Panc1 (cell line): Measurements from ENCODE around the gene XRCC4. TPM values are rescaled to one million over a fixed set of nuclear protein-coding genes. Genes with fewer than 3 reads are reported as not detected.

Experiments
- ATAC-seq: fragments of 200-7000 bp; cut with Tn5 transposase; 2 replicates; pipeline ENCODE4 v1.9.1; 2020; ENCODE audit warnings: mild to moderate bottlenecking, moderate library complexity
- BruUV-seq: library from RNA; stranded (reverse); fragments of 400-500 nt; replicated peaks from 2 replicates; lab custom pipeline; 2021; lab: Mats Ljungman, UMichigan
- CTCF ChIA-PET: fragments of 300-600 bp; sonication (Branson Sonifier 250); formaldehyde crosslinking; loops from one replicate; lab custom pipeline; 2022; ENCODE audit warnings: antibody characterized with exemption; lab: Charles Lee
- POLR2A ChIA-PET: fragments of 300-600 bp; sonication (Branson Sonifier 250); formaldehyde crosslinking; loops from one replicate; lab custom pipeline; 2022; ENCODE audit warnings: antibody characterized with exemption; lab: Charles Lee
- DNase-seq: peaks from one replicate; pipeline ENCODE4 v3.0.0-alpha.2; 2010; ENCODE audit warnings: low read depth, low spot score
- H3K27ac ChIP-seq: 2 replicates; pipeline ENCODE4 v1.5.1; 2011; ENCODE audit warnings: mild to moderate bottlenecking, low read length, inconsistent platforms
- H3K27me3 ChIP-seq: fragments of 200-500 bp; sonication (Bioruptor generic); 2 replicates; pipeline ENCODE4 v1.6.0; 2014; ENCODE audit warnings: low read length, inconsistent platforms; ENCODE audit not compliant: control insufficient read depth, insufficient read depth
- H3K36me3 ChIP-seq: fragments of 200-500 bp; sonication (Bioruptor generic); 2 replicates; pipeline ENCODE4 v1.5.1; 2014; ENCODE audit warnings: inconsistent platforms, mild to moderate bottlenecking, low read length, moderate library complexity; ENCODE audit not compliant: control insufficient read depth, insufficient read depth
- H3K4me1 ChIP-seq: 2 replicates; pipeline ENCODE4 v1.5.1; 2011; ENCODE audit warnings: inconsistent platforms, mild to moderate bottlenecking, low read length, moderate library complexity; ENCODE audit not compliant: control insufficient read depth, insufficient read depth
- H3K4me3 ChIP-seq, 2 experiments: 2 replicates each; pipeline ENCODE4 v1.5.1; 2011 to 2012; ENCODE audit warnings: low read depth in 2 of 2, low read length in 2 of 2, mild to moderate bottlenecking in 2 of 2, inconsistent platforms in 1 of 2, moderate library complexity in 1 of 2
- H3K9me3 ChIP-seq: fragments of 200-500 bp; sonication (Bioruptor generic); 2 replicates; pipeline ENCODE4 v1.5.1; 2014; ENCODE audit warnings: low read depth, mild to moderate bottlenecking, inconsistent platforms, low read length, moderate library complexity; ENCODE audit not compliant: control insufficient read depth, insufficient read depth
- CTCF ChIP-seq: fragments of 450-650 bp; IDR thresholded peaks from 2 replicates; pipeline ENCODE4 v1.5.1; 2017; ENCODE audit warnings: mild to moderate bottlenecking
- POLR2AphosphoS5 ChIP-seq: IDR thresholded peaks from 2 replicates; pipeline ENCODE4 v1.6.1; 2012; ENCODE audit warnings: mild to moderate bottlenecking, low read depth, low read length, moderate library complexity
- REST ChIP-seq, 2 experiments: IDR thresholded peaks; 2 replicates each; pipeline ENCODE4 v1.6.1; 2011 to 2012; ENCODE audit warnings: low read depth in 2 of 2, control low read depth in 1 of 2, low read length in 1 of 2, mild to moderate bottlenecking in 1 of 2, moderate library complexity in 1 of 2; ENCODE audit not compliant: insufficient read depth in 1 of 2
- SIN3A ChIP-seq: IDR thresholded peaks from 2 replicates; pipeline ENCODE4 v1.6.1; 2012; ENCODE audit warnings: low read depth, mild to moderate bottlenecking, low read length, moderate library complexity, borderline replicate concordance; ENCODE audit not compliant: insufficient read depth
- TCF7L2 ChIP-seq: IDR thresholded peaks from 2 replicates; pipeline ENCODE4 v1.6.1; 2011; ENCODE audit warnings: mild to moderate bottlenecking, low read depth, low read length, inconsistent platforms
- in situ Hi-C: cut with HindIII; loops from 2 replicates; pipeline ENCODE4 v1.10.0; 2016; ENCODE audit warnings: low sequenced_read_pairs, low pct_unique_long_range_greater_than_20kb
- intact Hi-C: fragments of 100-400 bp; cut with micrococcal nuclease; formaldehyde crosslinking; loops from one replicate; pipeline ENCODE4 v1.10.0; 2022; ENCODE audit not compliant: unreplicated experiment
- total RNA-seq: library from RNA; stranded (reverse); gene quantifications from one replicate; pipeline ENCODE4 v1.2.1, GENCODE V29; 2021; ENCODE audit not compliant: unreplicated experiment

XRCC4 gene
- total RNA-seq, 1 experiment from 2014 or later: 12.5 TPM

- Histone ChIP-seq H3K4me1 (peaks cover 3% of the 10 kb centered on the region; the same call in 1 of the 2 replicates), H3K36me3 (no peaks in the 10 kb centered on the region), H3K27ac (no peak overlapping the region), H3K4me3 (no peak overlapping the region), H3K27me3 (no peaks in the 10 kb centered on the region), H3K9me3 (no peaks in the 10 kb centered on the region)
- CTCF ChIA-PET: no interaction called here
- POLR2A ChIA-PET: no interaction called here
- intact Hi-C loops (no loop called here), in situ Hi-C loops (no loop called here)
- no peak for TF ChIP-seq REST (IDR thresholded peaks at IDR 0.05; ENCODE audit: insufficient read depth in 1 of 2, low read depth in 2 of 2, low read length in 1 of 2)
- no peak for TF ChIP-seq POLR2AphosphoS5
- TF ChIP-seq SIN3A: no peak
- TF ChIP-seq TCF7L2: no peak
- TF ChIP-seq CTCF: no peak
- no peak for ATAC-seq
- no TSS peak for BruUV-seq
- no peak for DNase-seq
These were observed 70.2 kb downstream of the XRCC4 start for GRCh38 chr5:83147593-83147992.

- Histone ChIP-seq H3K4me1 (peaks cover 3% of the 10 kb centered on the region; the same call in 1 of the 2 replicates), H3K4me3 (no peak overlapping the region), H3K27me3 (no peaks in the 10 kb centered on the region), H3K27ac (no peak overlapping the region), H3K9me3 (no peaks in the 10 kb centered on the region), H3K36me3 (no peaks in the 10 kb centered on the region)
- DNase-seq (no peak), ATAC-seq (no peak)
- in situ Hi-C loops: no loop called here
- ChIA-PET CTCF (no interaction called here), POLR2A (no interaction called here)
- TF ChIP-seq POLR2AphosphoS5: no peak
- no peak for TF ChIP-seq CTCF
- no peak for TF ChIP-seq REST (IDR thresholded peaks at IDR 0.05; ENCODE audit: insufficient read depth in 1 of 2, low read depth in 2 of 2, low read length in 1 of 2)
- no peak for TF ChIP-seq TCF7L2
- TF ChIP-seq SIN3A: no peak
- no TSS peak for BruUV-seq
- intact Hi-C loops: no loop called here
These were observed 71.0 kb downstream of the XRCC4 start for GRCh38 chr5:83148370-83148769.
